ENCODE measurements around the gene DNAJA2.

- TF ChIP-seq CTCF (IDR thresholded peaks at IDR 0.05) = no peak
- TF ChIP-seq POLR2A (IDR thresholded peaks at IDR 0.05) = no peak
Observed at GRCh38 chr16:46975165-46975564, 1.7 kb upstream of the DNAJA2 start.

All from ovary (tissue), 3 donors.